Body of pancreas (tissue), 4 donors: Measurements from ENCODE around the gene PSMD1. TPM values are rescaled to one million over a fixed set of nuclear protein-coding genes. Genes with fewer than 3 reads are reported as not detected.
"Not testable (repeated sequence)": the region's sequence is repeated elsewhere in the genome, so short reads cannot be mapped to it uniquely, and the experiment has no call there.

Experiments used
- ATAC-seq: fragments of 150-250 bp; one replicate; pipeline ENCODE4 v1.9.1; 2016
- DNase-seq, 4 donors: peaks; one replicate each; pipeline ENCODE4 v3.0.0-alpha.2; 2019
- H3K27ac ChIP-seq, 4 donors: fragments of 200-600 bp; sonication (generic); 1 replicate in 3 of 4; 2 replicates in 1 of 4; pipeline versions ENCODE4 v1.5.1 to v1.6.1; 2016 to 2019; ENCODE audit warnings: mild to moderate bottlenecking in 1 of 4, mixed read lengths in 1 of 4, moderate library complexity in 1 of 4
- H3K27me3 ChIP-seq, 2 donors: fragments of 200-600 bp; sonication (generic); one replicate each; pipeline ENCODE4 v1.6.0; 2016; ENCODE audit warnings: mild to moderate bottlenecking in 1 of 2
- H3K36me3 ChIP-seq, 2 donors: fragments of 200-600 bp; sonication (generic); replicated peaks in 1 of 2; 2 replicates each; pipeline ENCODE4 v1.5.1; 2016; ENCODE audit warnings: low read depth in 2 of 2; ENCODE audit not compliant: insufficient read depth in 1 of 2
- H3K4me1 ChIP-seq: fragments of 200-600 bp; sonication (generic); one replicate; pipeline ENCODE4 v1.6.0; 2016
- H3K4me3 ChIP-seq, 2 donors: fragments of 200-600 bp; sonication (generic); 1 replicate in 1 of 2; 2 replicates in 1 of 2; pipeline ENCODE4 v1.5.1; 2016 to 2019
- H3K9me3 ChIP-seq, 3 donors: fragments of 200-600 bp; sonication (generic); 1 replicate in 2 of 3; 2 replicates in 1 of 3; pipeline ENCODE4 v1.5.1; 2016
- CTCF ChIP-seq, 7 experiments: fragments of 450-650 bp in 4 of 7; fragments of 200-600 bp in 3 of 7; sonication (generic) in 3 of 7; IDR thresholded peaks; one replicate each; pipeline ENCODE4 v1.5.1; 2016 to 2019; ENCODE audit warnings: antibody characterized with exemption in 7 of 7
- POLR2A ChIP-seq, 3 donors: fragments of 450-650 bp; IDR thresholded peaks; one replicate each; pipeline ENCODE4 v1.6.1; 2016; ENCODE audit warnings: antibody characterized with exemption in 3 of 3, mild to moderate bottlenecking in 2 of 3
- WGBS, 2 donors: methylation state at CpG; one replicate each; pipeline ENCODE4 v1.1.5; 2017; 5-methylcytosine and 5-hydroxymethylcytosine counted together
- intact Hi-C: fragments of 100-400 bp; cut with DNase I; formaldehyde crosslinking; loops from one replicate; pipeline ENCODE4 v1.15.1; 2023
- total RNA-seq, 2 donors: library from RNA; depleted of rRNA; stranded (reverse); fragments of >200 nt; gene quantifications; one replicate each; pipeline ENCODE4 v1.1.0, GENCODE V29; 2016

Gene PSMD1
- total RNA-seq, 2 donors from 2014 or later, result 20.5 to 27.4 TPM

GRCh38 chr2:231015926-231016325, 40.7 kb upstream of the PSMD1 start:
- intact Hi-C loops, result no loop called here
- Histone ChIP-seq H3K27ac (no peak overlapping the region), H3K4me3 (no peak overlapping the region), H3K27me3 (no peaks in the 10 kb centered on the region), H3K4me1 (peaks cover 10% of the 10 kb centered on the region), H3K9me3 (no peaks in the 10 kb centered on the region), H3K36me3 (no peaks in the 10 kb centered on the region)
- ATAC-seq (no peak), DNase-seq (no peak)
- 84 to 85% methylated on average over 3 of the region's 3 CpGs for WGBS, 2 donors
- TF ChIP-seq POLR2A (IDR thresholded peaks at IDR 0.05), result no peak

GRCh38 chr2:231016566-231017230, 40.0 kb upstream of the PSMD1 start:
- WGBS, 2 donors, result 60 to 61% methylated on average over 6 of the region's 6 CpGs
- TF ChIP-seq CTCF (IDR thresholded peaks at IDR 0.05), result no peak
- no peak for TF ChIP-seq POLR2A (IDR thresholded peaks at IDR 0.05)
- Histone ChIP-seq H3K27me3 (no peaks in the 10 kb centered on the region), H3K4me3 (no peak overlapping the region), H3K9me3 (no peaks in the 10 kb centered on the region), H3K36me3 (no peaks in the 10 kb centered on the region), H3K4me1 (peaks cover 8% of the 10 kb centered on the region), H3K27ac (no peak overlapping the region)
- DNase-seq (no peak), ATAC-seq (no peak)
- intact Hi-C loops, result no loop called here

- Histone ChIP-seq H3K4me1 (peaks cover 3% of the 10 kb centered on the region), H3K27ac (no peak overlapping the region), H3K27me3 (no peaks in the 10 kb centered on the region), H3K9me3 (no peaks in the 10 kb centered on the region), H3K4me3 (no peak overlapping the region), H3K36me3 (no peaks in the 10 kb centered on the region)
- TF ChIP-seq POLR2A (IDR thresholded peaks at IDR 0.05) (no peak), CTCF (IDR thresholded peaks at IDR 0.05) (no peak)
- WGBS, 2 donors, result 21 to 25% methylated on average over 4 of the region's 4 CpGs
- peak; percentile 9 for ATAC-seq
- intact Hi-C loops, result no loop called here
- DNase-seq, result no peak
Measured at GRCh38 chr2:231017231-231017598, 39.5 kb upstream of the PSMD1 start.

- H3K4me3 ChIP-seq, result no peak overlapping the region
- TF ChIP-seq CTCF (IDR thresholded peaks at IDR 0.05), result no peak
- no peaks in the 10 kb centered on the region for H3K27me3 ChIP-seq
- DNase-seq, result no peak
- H3K9me3 ChIP-seq, result no peaks in the 10 kb centered on the region
- H3K27ac ChIP-seq, result no peak overlapping the region
- intact Hi-C loops, result no loop called here
- no peaks in the 10 kb centered on the region for H3K36me3 ChIP-seq
- H3K4me1 ChIP-seq, result no peaks in the 10 kb centered on the region
- WGBS, 2 donors, result 90 to 96% methylated on average over 2 to 3 of the region's 3 CpGs
- ATAC-seq, result no peak
Measured at GRCh38 chr2:231018184-231018583, 38.5 kb upstream of the PSMD1 start.

GRCh38 chr2:231025059-231025458, 31.6 kb upstream of the PSMD1 start:
- not testable (repeated sequence) for ATAC-seq
- 88 to 89% methylated on average over 3 of the region's 3 CpGs for WGBS, 2 donors

GRCh38 chr2:231028889-231029288, 27.8 kb upstream of the PSMD1 start:
- DNase-seq, result no peak
- TF ChIP-seq CTCF (IDR thresholded peaks at IDR 0.05), result no peak
- TF ChIP-seq POLR2A (IDR thresholded peaks at IDR 0.05), result no peak
- Histone ChIP-seq H3K27me3 (no peaks in the 10 kb centered on the region), H3K36me3 (no peaks in the 10 kb centered on the region), H3K4me3 (no peak overlapping the region), H3K4me1 (peaks cover 12% of the 10 kb centered on the region), H3K27ac (no peak overlapping the region), H3K9me3 (no peaks in the 10 kb centered on the region)
- no peak for ATAC-seq
- intact Hi-C loops, result no loop called here

More at GRCh38 chr2:231025059-231025458, 31.6 kb upstream of the PSMD1 start:
- intact Hi-C loops, H3K4me1 ChIP-seq, H3K4me3 ChIP-seq, H3K27me3 ChIP-seq, H3K9me3 ChIP-seq, H3K36me3 ChIP-seq, DNase-seq, H3K27ac ChIP-seq: not testable (repeated sequence)
